Renal pelvis (tissue), 12 donors: ENCODE data around the gene VMA21. TPM values are rescaled to one million over a fixed set of nuclear protein-coding genes. Genes with fewer than 3 reads are reported as not detected.

Experiments
- DNase-seq: peaks from one replicate; pipeline ENCODE4 v3.0.0-alpha.2; 2013
- long read RNA-seq, 16 experiments: transcript quantifications; one replicate each; lab custom pipeline, GENCODE V29; 2026
- polyA plus RNA-seq, 3 donors: library from polyadenylated mRNA; unstranded; fragments of 120-200 nt; gene quantifications; one replicate each; pipeline ENCODE4 v1.2.1, GENCODE V29; 2013; ENCODE audit not compliant: insufficient read length in 3 of 3

The VMA21 gene, protein sequence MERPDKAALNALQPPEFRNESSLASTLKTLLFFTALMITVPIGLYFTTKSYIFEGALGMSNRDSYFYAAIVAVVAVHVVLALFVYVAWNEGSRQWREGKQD
- polyA plus RNA-seq, result 10 to 100 TPM; 22.2 to 29.9 (median 26.5) TPM
- long read RNA-seq, donor 1, full-length matches to known transcripts, result 11 of 11 reads
- long read RNA-seq, donor 1, partial matches to known transcripts, result 0 of 11 reads
- long read RNA-seq, donor 1, other reads (novel, unspliced or antisense), result 0 of 11 reads
- long read RNA-seq, donor 2, full-length matches to known transcripts, result 5 of 5 reads
- long read RNA-seq, donor 2, partial matches to known transcripts, result 0 of 5 reads
- long read RNA-seq, donor 2, other reads (novel, unspliced or antisense), result 0 of 5 reads
- long read RNA-seq, donor 3, full-length matches to known transcripts, result 7 of 7 reads
- long read RNA-seq, donor 3, partial matches to known transcripts, result 0 of 7 reads
- long read RNA-seq, donor 3, other reads (novel, unspliced or antisense), result 0 of 7 reads
- long read RNA-seq, donor 4, full-length matches to known transcripts, result 3 of 3 reads
- long read RNA-seq, donor 4, partial matches to known transcripts, result 0 of 3 reads
- long read RNA-seq, donor 4, other reads (novel, unspliced or antisense), result 0 of 3 reads
- long read RNA-seq, donor 5, full-length matches to known transcripts, result 7 of 7 reads
- long read RNA-seq, donor 5, partial matches to known transcripts, result 0 of 7 reads
- long read RNA-seq, donor 5, other reads (novel, unspliced or antisense), result 0 of 7 reads
- long read RNA-seq, donor 6, full-length matches to known transcripts, result 6 of 6 reads
- long read RNA-seq, donor 6, partial matches to known transcripts, result 0 of 6 reads
- long read RNA-seq, donor 6, other reads (novel, unspliced or antisense), result 0 of 6 reads
- long read RNA-seq, donor 7, full-length matches to known transcripts, result 11 of 11 reads
- long read RNA-seq, donor 7, partial matches to known transcripts, result 0 of 11 reads
- long read RNA-seq, donor 7, other reads (novel, unspliced or antisense), result 0 of 11 reads
- long read RNA-seq, donor 8, full-length matches to known transcripts, result 2 of 2 reads
- long read RNA-seq, donor 8, partial matches to known transcripts, result 0 of 2 reads
- long read RNA-seq, donor 8, other reads (novel, unspliced or antisense), result 0 of 2 reads
- long read RNA-seq, donor 9, full-length matches to known transcripts, result 7 of 7 reads
- long read RNA-seq, donor 9, partial matches to known transcripts, result 0 of 7 reads
- long read RNA-seq, donor 9, other reads (novel, unspliced or antisense), result 0 of 7 reads
- long read RNA-seq, donor 10, full-length matches to known transcripts, result 15 of 15 reads
- long read RNA-seq, donor 10, partial matches to known transcripts, result 0 of 15 reads
- long read RNA-seq, donor 10, other reads (novel, unspliced or antisense), result 0 of 15 reads
- long read RNA-seq, donor 11, full-length matches to known transcripts, result 9 of 9 reads
- long read RNA-seq, donor 11, partial matches to known transcripts, result 0 of 9 reads
- long read RNA-seq, donor 11, other reads (novel, unspliced or antisense), result 0 of 9 reads
- long read RNA-seq, donor 12, full-length matches to known transcripts, result 11 of 11 reads
- long read RNA-seq, donor 12, partial matches to known transcripts, result 0 of 11 reads
- long read RNA-seq, donor 12, other reads (novel, unspliced or antisense), result 0 of 11 reads
- long read RNA-seq, donor 13, full-length matches to known transcripts, result 7 of 7 reads
- long read RNA-seq, donor 13, partial matches to known transcripts, result 0 of 7 reads
- long read RNA-seq, donor 13, other reads (novel, unspliced or antisense), result 0 of 7 reads
- long read RNA-seq, donor 14, full-length matches to known transcripts, result 20 of 34 reads
- long read RNA-seq, donor 14, partial matches to known transcripts, result 14 of 34 reads
- long read RNA-seq, donor 14, other reads (novel, unspliced or antisense), result 0 of 34 reads
- long read RNA-seq, donor 15, full-length matches to known transcripts, result 7 of 7 reads
- long read RNA-seq, donor 15, partial matches to known transcripts, result 0 of 7 reads
- long read RNA-seq, donor 15, other reads (novel, unspliced or antisense), result 0 of 7 reads
- long read RNA-seq, donor 16, full-length matches to known transcripts, result 14 of 14 reads
- long read RNA-seq, donor 16, partial matches to known transcripts, result 0 of 14 reads
- long read RNA-seq, donor 16, other reads (novel, unspliced or antisense), result 0 of 14 reads

DNA sequence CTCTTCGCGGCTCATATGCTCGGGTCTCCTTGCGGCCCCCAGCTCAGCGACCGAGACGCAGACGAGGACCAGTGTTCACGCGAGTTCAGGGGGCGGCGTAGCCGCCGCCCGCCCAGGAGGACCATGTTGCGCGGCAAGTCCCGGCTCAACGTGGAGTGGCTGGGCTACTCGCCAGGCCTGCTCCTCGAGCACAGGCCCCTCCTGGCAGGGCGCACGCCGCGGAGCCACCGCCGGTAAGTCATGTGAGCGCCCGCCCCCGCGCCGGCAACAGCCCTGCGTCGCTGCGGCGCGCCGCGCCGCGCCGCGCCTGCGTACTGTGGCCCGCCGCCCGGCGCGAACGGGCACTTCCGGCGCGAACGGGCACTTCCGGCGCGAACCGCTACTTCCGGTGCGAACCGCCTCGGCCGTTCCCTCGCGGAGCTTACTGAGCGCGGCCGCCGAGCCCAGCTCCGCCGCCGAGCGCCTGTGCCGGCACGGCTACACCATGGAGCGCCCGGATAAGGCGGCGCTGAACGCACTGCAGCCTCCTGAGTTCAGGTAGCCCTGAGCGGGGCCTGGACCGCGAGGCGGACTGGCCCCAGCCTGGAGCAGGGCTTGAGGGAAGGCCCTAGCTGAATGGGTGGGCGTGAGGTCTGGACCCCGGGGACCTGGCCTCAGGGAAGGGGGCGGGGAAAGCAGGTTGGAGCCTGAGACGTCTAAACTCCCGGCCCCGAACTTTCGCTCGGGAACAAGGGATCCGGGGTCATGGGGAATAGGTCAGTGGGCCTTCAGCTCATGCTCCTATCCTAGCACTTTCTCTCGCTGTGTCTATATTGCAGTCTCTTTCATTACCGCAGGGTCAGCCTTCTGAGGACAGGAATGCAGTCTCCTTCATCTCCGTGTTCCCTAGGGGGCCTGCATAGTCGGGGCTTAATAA lies at the start of gene VMA21:
Gene VMA21, plus strand, starts transcription at position 382 of the 916 bp plus-strand sequence. Its CDS starts 103 bp downstream, at position 485.
- peak; percentile 80 for DNase-seq

DNA sequence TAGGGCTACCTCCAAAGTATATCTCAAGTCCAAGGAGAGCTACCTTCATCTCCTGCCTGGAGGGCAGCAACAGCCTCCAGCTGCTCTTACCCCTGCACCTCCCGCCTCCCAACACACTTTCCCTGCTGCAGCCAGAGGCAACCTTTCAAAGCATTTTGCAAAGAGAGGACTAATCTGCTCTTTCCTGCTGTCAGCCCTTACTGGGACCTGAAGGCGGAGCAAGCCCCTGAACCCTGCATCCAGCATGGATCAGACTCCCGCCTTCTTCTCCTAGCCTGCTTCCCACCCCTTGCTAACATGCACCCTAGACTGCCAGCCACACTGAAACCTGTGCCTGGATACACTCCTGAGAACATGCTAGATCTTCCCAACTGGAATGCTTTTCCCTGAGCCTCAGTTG lies 37.7 kb upstream of the VMA21 start:
- DNase-seq, result no peak

DNA sequence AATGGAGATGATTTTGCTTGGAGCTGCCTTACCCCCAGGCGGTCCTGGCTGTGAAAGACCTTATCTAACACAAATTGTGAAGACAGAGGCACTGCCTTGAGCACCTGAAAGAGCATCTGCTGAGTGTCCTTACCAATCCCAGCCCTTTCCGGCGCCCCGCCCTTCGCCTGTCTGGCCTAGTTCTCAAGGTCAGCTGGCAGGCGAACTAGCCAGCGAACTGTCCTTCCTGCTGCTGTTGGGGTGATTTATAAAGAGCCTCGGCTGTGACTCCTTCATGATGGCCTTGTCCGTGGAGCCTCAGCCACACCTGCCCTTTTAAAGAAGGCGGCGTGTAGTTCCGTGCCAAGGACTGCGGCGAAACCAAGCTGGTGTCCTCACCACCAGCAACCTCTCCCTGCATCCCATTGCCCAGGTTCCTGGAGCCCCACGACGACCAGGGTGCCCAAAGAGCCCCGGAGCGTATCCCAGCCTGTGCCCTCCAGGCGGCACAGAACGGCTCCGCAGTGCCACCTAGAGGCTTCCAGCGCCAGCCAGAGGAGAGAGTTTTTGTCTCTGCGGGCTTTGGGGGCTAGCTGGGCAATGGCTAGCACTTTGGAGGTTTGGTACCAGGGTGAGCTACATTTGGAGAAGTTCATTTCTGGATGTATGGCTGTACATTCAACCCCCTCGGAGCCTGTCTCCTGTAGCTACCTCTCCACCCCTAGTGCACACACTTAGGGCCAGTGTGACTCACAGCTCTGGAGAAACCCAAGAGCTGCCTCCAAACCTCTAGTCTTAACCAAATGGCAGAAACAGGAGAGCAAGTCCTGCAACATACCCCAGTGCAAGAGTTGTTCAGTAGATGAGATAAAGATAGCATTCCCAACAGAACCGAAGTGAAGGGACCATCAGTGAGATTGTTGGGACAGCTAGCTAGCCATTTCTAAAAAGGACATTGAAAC lies 36.8 kb upstream of the VMA21 start:
- DNase-seq, result no peak

DNA sequence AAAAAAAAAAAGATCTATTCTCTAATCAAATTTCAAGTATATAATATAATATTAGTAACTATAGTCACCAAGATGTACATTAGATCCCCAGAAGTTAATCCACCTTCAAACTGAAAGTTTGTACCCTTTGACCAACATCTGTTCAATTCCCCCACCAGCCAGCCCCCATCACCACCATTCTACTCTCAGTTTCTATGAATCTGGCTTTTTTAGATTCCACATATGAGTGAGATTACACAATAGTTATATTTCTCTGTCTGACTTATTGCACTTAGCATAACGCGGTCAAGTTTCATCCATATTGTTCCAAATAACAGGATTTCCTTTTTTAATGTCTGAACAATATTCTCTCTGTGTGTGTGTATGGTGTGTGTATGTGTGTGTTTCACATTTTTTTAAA lies 33.7 kb upstream of the VMA21 start:
- DNase-seq, result no peak

DNA sequence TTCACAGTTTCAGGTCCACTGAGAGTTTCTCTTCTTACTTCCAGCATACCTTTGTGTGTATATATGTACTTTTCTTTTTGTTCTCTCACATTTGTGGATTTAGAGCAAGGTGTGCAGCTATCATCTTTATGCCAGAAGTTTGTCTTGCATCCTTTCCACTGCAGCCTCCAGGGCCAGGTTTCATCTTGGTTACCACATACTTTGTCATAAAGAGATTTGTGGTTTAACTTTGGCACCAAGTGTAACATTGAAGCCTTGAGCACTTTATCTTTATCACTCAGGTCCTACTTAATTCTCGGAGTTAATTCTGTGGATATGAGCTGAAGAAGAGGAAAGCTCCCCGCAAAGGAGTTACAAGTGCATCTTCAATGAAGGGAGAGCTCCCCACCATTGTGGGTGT lies 31.4 kb upstream of the VMA21 start:
- DNase-seq, result no peak

DNA sequence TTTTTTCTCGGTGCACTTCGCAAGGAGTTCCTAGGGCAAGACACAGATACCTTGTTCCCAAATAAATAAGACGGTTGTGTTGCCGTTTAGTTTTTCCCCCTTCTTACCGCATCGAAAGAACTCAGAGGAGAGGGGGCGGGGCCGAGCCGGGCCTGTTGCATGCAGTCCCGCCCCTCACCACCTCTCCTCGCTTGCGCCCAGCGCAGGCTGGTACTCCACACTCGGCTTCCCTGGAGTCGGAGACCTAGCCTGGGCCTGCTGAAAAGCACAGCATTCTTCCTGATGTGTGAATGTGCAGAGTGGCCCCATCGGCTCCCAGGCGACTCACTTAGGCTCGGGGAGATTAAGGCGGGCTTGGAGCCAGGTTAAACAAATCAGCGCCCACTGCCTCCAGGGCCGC lies 26.1 kb upstream of the VMA21 start:
- no peak for DNase-seq

DNA sequence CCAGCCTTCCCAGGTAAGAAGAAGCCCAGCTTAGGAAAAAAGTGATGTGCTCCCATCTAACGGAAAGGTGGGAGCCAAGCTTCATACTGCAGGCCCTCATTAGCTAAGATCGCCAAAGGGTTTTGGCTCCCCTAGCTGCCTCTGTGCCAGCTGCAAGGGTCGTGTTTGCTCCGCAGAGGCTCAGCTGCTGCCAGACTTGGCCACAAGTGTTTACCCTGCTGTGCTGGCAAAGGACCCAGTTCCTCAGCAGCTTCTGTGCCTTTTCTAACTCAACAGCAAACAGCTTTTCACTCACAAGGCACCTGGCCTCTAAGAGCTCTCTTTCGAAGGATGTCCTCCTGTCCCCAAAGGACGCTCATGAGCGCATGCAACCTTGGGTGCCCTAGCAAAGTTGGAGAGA lies 12.2 kb upstream of the VMA21 start:
- no peak for DNase-seq

DNA sequence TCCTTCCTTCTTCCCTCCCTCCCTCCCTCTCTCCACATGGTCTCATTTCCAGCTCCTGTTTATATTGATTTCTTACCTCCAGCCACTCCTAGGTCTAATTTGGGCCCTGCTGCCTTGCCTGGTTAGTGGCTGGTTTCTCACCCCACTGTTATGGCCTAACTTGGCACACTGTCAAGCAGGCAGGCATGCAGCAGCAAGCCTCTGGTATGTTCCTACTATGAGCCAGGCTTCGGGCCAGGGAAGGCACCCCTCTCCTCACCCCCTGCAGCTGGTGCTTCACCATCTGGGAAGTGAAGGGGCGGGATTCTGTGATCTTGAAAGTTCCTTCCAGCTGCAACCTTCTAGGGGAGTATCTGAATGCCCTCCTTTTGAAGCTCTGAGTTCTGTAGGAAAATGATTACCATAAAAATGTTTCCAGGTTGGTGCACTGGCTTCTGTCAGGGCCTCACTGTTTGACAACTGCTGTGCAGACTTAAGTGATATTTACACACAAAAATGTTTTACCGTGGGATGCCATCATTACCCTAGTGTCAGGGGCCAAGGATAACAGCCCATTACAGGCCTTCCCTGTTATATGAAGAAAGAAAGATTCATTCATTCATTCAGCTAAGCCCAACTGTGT lies 10.1 kb upstream of the VMA21 start:
- DNase-seq, result no peak

DNA sequence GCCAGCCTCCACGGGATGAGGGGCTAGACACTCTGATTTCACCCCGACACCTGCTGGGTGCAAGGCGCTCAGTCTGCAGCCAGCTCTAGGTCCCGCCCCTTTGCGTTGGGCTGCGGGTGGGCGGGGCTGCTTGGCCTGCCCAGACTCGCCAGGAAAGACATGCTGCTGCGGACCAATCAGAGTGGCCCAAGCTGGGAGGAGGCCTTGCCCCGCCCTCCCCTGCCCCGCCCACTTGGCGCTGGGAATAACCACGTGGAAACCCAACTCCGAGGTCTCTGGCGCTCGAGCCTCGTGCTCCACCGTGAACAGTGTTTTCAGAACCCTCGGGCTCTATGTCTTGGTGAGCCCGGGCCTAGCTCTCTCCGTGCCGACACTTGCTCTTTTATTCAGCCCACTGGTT lies 5.3 kb upstream of the VMA21 start:
- no peak for DNase-seq

DNA sequence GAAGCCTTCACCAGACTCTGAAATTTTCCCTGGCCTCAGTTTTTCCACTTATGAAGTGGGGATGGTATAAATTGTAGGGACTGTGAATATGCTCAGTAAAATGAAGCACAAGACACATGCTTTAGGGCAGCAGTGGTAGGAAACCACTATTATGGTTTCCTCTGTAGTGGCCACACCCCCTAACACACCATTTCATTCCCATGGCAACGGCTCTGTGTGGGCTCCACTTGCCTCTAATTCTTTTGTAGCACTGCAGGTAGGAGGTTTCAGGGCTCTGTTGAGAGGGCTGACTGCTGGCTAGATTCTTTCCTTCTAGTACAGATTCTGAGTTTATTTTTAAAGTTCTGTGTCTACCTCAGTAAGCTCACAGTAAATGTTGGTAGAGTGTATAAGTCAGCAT lies 3.5 kb upstream of the VMA21 start:
- no peak for DNase-seq

DNA sequence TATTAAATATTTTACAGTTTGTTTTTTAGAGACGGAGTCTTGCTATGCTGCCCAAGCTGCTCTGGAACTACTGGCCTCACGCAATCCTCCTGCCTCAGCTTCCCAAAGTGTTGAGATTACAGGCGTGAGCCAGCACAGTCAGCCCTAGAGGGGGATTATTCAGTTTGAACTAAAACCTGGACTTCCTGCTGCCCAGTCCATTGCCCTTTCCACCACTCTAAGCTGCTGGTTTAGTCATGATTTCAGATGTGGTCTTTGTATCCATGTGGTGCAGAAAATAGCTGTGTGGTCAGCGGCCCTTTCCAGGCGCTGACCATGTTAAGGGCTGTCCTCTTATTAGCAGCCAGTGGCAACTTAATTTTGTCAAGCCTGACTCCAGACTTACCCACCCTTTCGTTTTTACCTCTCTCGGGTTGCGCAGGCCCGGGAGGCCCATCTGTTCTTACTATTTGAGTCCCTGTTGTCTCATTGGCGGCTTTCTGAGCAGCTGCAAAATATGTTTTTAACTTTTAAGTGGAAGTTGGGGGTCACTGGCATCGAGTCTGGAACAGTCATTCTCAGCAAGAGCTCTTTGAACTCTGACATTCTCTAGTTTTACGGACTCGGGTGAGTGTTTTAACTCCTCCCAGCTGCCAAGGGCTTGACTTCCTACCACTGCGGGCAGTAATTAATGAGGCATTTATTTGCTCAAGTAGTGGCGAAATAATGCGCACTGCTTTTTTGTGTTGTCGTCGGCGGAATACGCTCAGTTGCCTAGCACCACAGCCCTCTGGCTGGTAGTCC lies 773 bp upstream of the VMA21 start:
- DNase-seq, result peak; percentile 49

DNA sequence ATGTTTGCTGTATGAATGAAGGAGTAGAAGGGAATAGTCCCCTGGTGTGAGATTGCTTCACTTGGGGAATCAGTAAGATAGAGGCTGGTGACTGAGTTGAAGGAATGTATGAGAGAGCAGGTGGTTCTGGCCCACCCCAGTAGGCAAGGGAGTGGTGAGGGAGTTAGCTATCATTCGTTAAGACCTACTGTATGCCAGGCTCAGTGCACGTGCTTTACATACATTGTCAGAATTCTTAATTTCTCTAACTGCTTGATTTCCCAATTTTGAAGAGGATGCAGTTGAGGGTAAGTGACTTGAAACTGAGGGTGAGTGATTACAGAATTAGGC lies 700 bp downstream of the VMA21 start:
- peak; percentile 3 for DNase-seq

DNA sequence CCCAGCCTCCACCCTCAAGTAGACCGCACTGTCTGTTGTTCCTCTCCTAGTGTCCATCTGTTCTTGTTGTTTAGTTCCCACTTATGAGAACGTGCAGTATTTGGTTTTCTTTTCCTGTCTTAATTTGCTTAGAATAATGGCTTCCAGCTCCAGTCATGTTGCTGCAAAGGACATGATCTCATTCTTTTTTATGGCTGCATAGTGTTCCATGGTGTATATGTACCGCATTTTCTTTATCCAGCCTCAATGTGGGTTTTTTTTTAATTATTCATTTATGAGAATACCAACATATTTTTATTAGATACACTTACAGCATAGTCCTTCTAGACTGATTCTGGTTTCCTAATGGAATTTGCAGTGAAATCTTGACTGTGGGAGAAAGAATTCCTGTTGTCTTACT lies 1.3 kb downstream of the VMA21 start:
- DNase-seq, result no peak

DNA sequence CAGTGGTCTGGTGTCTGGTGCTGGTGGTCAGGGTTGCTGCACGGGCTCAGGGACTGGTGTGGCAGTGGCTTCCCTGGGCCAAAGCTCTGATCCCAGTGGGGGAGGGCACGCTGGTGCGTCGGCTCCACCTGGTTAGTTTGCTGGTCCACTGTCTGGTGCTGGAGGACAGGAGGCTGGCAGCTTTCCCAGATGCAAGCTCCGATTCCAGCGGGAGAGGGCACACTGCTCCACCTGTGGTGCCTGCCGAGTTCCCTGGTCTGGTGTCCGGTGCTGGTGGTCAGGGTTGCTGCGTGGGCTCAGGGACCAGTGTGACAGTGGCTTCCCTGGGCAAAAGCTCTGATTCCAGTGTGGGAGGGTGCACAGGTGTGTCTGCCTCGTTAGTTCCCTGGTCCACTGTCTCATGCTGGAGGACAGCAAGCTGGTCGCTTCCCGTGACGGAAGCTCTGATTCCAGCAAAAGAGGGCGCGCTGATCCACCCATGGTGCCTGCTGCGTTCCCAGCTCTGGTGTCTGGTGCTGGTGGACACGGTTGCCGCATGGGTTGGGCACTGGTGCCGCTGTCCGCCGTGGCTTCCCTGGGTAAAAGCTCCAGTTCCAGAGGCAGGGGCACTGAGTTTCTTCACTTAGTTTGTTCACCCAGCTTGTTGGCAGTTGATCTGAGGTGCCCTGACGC lies 5.8 kb downstream of the VMA21 start:
- DNase-seq, result no peak

DNA sequence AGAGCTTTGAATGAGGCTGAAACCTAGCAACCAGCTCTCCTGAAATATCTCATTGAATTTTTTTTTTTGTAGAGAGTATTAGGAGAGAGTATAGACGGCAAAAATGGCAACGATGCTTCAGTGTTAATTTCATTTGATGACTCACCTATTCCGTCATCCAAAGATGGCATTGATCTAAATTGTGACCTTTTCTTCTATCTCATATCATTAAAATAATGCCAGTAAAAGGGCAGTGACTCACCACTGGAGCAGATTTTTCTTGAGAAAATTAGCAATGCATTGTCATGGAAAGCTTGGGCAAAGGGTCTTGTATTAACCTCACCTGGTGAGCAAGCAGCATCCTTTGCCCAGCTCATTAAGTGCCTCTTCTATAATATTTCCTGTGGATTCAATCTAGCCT lies 19.6 kb downstream of the VMA21 start:
- no peak for DNase-seq

DNA sequence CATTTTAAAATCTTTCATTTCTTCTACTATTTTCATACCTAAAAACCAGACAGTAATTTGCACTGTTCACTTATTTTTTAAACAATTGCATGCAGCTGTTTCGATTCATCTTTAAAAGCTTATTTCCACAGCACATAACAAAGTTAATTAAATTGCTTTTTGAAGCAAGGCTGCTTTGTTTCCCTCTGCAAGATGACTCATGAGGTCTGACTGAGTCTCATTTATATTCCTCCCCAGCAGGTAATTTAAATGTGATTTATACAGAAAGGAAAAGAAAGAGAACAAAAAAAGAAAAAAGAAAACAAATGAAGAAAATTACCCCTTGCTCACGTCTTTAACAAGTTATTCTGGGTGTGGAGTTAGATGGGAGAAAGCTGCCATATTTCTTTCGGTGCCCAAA lies 22.8 kb downstream of the VMA21 start:
- no peak for DNase-seq
